Trophoblast cell (in vitro differentiated cells and primary cell): Measurements from ENCODE around the gene PCYT2.

Source experiments
- DNase-seq, 2 donors: peaks; one replicate each; pipeline ENCODE4 v3.0.0-alpha.2; 2016
- H2AFZ ChIP-seq: 2 replicates; pipeline ENCODE4 v1.6.1; 2013; ENCODE audit warnings: low read length, moderate library complexity, mild to moderate bottlenecking; ENCODE audit not compliant: insufficient read depth, poor library complexity
- H2AK5ac ChIP-seq: 2 replicates; pipeline ENCODE4 v1.6.1; 2013; ENCODE audit warnings: mild to moderate bottlenecking, low read length
- H2BK120ac ChIP-seq: 2 replicates; pipeline ENCODE4 v1.6.1; 2013; ENCODE audit warnings: low read length, mild to moderate bottlenecking, moderate library complexity; ENCODE audit not compliant: insufficient read depth, poor library complexity
- H2BK12ac ChIP-seq: 2 replicates; pipeline ENCODE4 v1.6.1; 2013; ENCODE audit warnings: mild to moderate bottlenecking, low read length, moderate library complexity
- H2BK5ac ChIP-seq: 2 replicates; pipeline ENCODE4 v1.6.1; 2013; ENCODE audit warnings: low read length, low read depth, moderate library complexity, mild to moderate bottlenecking; ENCODE audit not compliant: poor library complexity
- H3K14ac ChIP-seq: 2 replicates; pipeline ENCODE4 v1.6.1; 2013; ENCODE audit warnings: mild to moderate bottlenecking, low read length
- H3K18ac ChIP-seq: 2 replicates; pipeline ENCODE4 v1.6.1; 2013; ENCODE audit warnings: mild to moderate bottlenecking, low read length
- H3K23ac ChIP-seq: 2 replicates; pipeline ENCODE4 v1.6.1; 2013; ENCODE audit warnings: low read length
- H3K27ac ChIP-seq: 2 replicates; pipeline ENCODE4 v1.5.1; 2013; ENCODE audit warnings: low read depth, mild to moderate bottlenecking, inconsistent platforms, low read length, moderate library complexity
- H3K27me3 ChIP-seq: 2 replicates; pipeline ENCODE4 v1.6.1; 2013; ENCODE audit warnings: inconsistent platforms, mild to moderate bottlenecking, low read length, moderate library complexity; ENCODE audit not compliant: insufficient read depth
- H3K36me3 ChIP-seq, 2 experiments: 1 replicate in 1 of 2; 2 replicates in 1 of 2; pipeline ENCODE4 v1.6.1; 2013; ENCODE audit warnings: low read length in 2 of 2, mild to moderate bottlenecking in 2 of 2, moderate library complexity in 1 of 2; ENCODE audit not compliant: insufficient read depth in 2 of 2, control insufficient read depth in 1 of 2
- H3K4ac ChIP-seq: 2 replicates; pipeline ENCODE4 v1.6.1; 2013; ENCODE audit warnings: low read depth, mild to moderate bottlenecking, low read length, moderate library complexity
- H3K4me1 ChIP-seq, 2 experiments: 1 replicate in 1 of 2; 2 replicates in 1 of 2; pipeline ENCODE4 v1.6.1; 2013; ENCODE audit warnings: low read length in 2 of 2, mild to moderate bottlenecking in 2 of 2, moderate library complexity in 1 of 2; ENCODE audit not compliant: insufficient read depth in 2 of 2, control insufficient read depth in 1 of 2
- H3K4me2 ChIP-seq: 2 replicates; pipeline ENCODE4 v1.6.1; 2013; ENCODE audit warnings: inconsistent platforms, mild to moderate bottlenecking, low read length, moderate library complexity
- H3K4me3 ChIP-seq: 2 replicates; pipeline ENCODE4 v1.5.1; 2013; ENCODE audit warnings: mild to moderate bottlenecking, low read depth, low read length, inconsistent platforms
- H3K79me1 ChIP-seq: one replicate; pipeline ENCODE4 v1.6.1; 2013; ENCODE audit warnings: low read length
- H3K79me2 ChIP-seq: 2 replicates; pipeline ENCODE4 v1.6.1; 2013; ENCODE audit warnings: low read length, mild to moderate bottlenecking; ENCODE audit not compliant: control insufficient read depth, insufficient read depth, poor library complexity
- H3K9ac ChIP-seq: 2 replicates; pipeline ENCODE4 v1.6.1; 2013; ENCODE audit warnings: mild to moderate bottlenecking, low read length
- H3K9me3 ChIP-seq: 2 replicates; pipeline ENCODE4 v1.6.1; 2013; ENCODE audit warnings: low read depth, mild to moderate bottlenecking, control low read depth, inconsistent platforms, low read length; ENCODE audit not compliant: insufficient read depth
- H4K12ac ChIP-seq: 2 replicates; pipeline ENCODE4 v1.6.1; 2013; ENCODE audit warnings: low read depth, mild to moderate bottlenecking, low read length, moderate library complexity
- H4K8ac ChIP-seq: 2 replicates; pipeline ENCODE4 v1.6.1; 2013; ENCODE audit warnings: low read depth, mild to moderate bottlenecking, low read length, moderate library complexity
- H4K91ac ChIP-seq: one replicate; pipeline ENCODE4 v1.6.1; 2013; ENCODE audit warnings: low read depth, mild to moderate bottlenecking, low read length, moderate library complexity
- WGBS: extraction: QIAGEN DNeasy Blood & Tissue Kit; methylation state at CpG from one replicate; pipeline ENCODE4 v1.1.7; 2013; ENCODE audit warnings: missing lambda C conversion rate; ENCODE audit not compliant: insufficient read length, insufficient coverage; ENCODE audit errors: extremely low coverage; 5-methylcytosine and 5-hydroxymethylcytosine counted together

PCYT2 gene

GRCh38 chr17:81869221-81870130 lies 41.7 kb downstream of the PCYT2 start:
- Histone ChIP-seq H3K23ac (no peak overlapping the region), H3K18ac (peak overlapping the region; percentile 53), H3K27ac (peak overlapping the region; percentile 82), H3K14ac (peak overlapping the region; percentile 5), H3K79me2 (peaks cover 23% of the 10 kb centered on the region), H3K9ac (peak overlapping the region; percentile 99), H2BK5ac (peak overlapping the region; percentile 88), H2BK120ac (no peak overlapping the region), H4K8ac (peak overlapping the region; percentile 25), H4K91ac (no peak overlapping the region), H2BK12ac (no peak overlapping the region), H3K27me3 (no peaks in the 10 kb centered on the region), H3K4me2 (peak overlapping the region; percentile 92), H2AK5ac (no peak overlapping the region), H3K4ac (peak overlapping the region; percentile 10), H3K4me3 (peak overlapping the region; percentile 91), H3K9me3 (peaks cover 3% of the 10 kb centered on the region), H3K36me3 (peaks cover 39 to 40% of the 10 kb centered on the region in 2 experiments), H3K4me1 (peaks cover 31 to 40% of the 10 kb centered on the region in 2 experiments), H2AFZ (no peak overlapping the region), H3K79me1 (peaks cover 35% of the 10 kb centered on the region), H4K12ac (peak overlapping the region; percentile 5)
- DNase-seq: peak in 1 of 2 donors; percentile 53
- WGBS: no CpG with 5 or more reads among the region's 52 CpGs

- H3K4ac ChIP-seq: peak overlapping the region; percentile 3
- peak; percentile 58 to 72 for DNase-seq
- no peak overlapping the region for H4K91ac ChIP-seq
- peaks cover 35% of the 10 kb centered on the region for H3K79me1 ChIP-seq
- H3K18ac ChIP-seq: peak overlapping the region; percentile 31
- peak overlapping the region; percentile 92 for H3K4me2 ChIP-seq
- WGBS: no CpG with 5 or more reads among the region's 30 CpGs
- peaks cover 3% of the 10 kb centered on the region for H3K9me3 ChIP-seq
- peak overlapping the region; percentile 5 for H4K12ac ChIP-seq
- H4K8ac ChIP-seq: peak overlapping the region; percentile 25
- H3K9ac ChIP-seq: no peak overlapping the region
- peaks cover 31 to 40% of the 10 kb centered on the region in 2 experiments for H3K4me1 ChIP-seq
- no peaks in the 10 kb centered on the region for H3K27me3 ChIP-seq
- H3K23ac ChIP-seq: no peak overlapping the region
- H2BK120ac ChIP-seq: peak overlapping the region; percentile 23
- H3K36me3 ChIP-seq: peaks cover 45 to 46% of the 10 kb centered on the region in 2 experiments
- peak overlapping the region; percentile 8 for H2AK5ac ChIP-seq
- H3K79me2 ChIP-seq: peaks cover 23% of the 10 kb centered on the region
- no peak overlapping the region for H2BK12ac ChIP-seq
- no peak overlapping the region for H2AFZ ChIP-seq
- peak overlapping the region; percentile 5 for H3K14ac ChIP-seq
- peak overlapping the region; percentile 82 for H3K27ac ChIP-seq
- no peak overlapping the region for H3K4me3 ChIP-seq
- peak overlapping the region; percentile 35 for H2BK5ac ChIP-seq
Measured at GRCh38 chr17:81868674-81869220, 42.5 kb downstream of the PCYT2 start.

DNA sequence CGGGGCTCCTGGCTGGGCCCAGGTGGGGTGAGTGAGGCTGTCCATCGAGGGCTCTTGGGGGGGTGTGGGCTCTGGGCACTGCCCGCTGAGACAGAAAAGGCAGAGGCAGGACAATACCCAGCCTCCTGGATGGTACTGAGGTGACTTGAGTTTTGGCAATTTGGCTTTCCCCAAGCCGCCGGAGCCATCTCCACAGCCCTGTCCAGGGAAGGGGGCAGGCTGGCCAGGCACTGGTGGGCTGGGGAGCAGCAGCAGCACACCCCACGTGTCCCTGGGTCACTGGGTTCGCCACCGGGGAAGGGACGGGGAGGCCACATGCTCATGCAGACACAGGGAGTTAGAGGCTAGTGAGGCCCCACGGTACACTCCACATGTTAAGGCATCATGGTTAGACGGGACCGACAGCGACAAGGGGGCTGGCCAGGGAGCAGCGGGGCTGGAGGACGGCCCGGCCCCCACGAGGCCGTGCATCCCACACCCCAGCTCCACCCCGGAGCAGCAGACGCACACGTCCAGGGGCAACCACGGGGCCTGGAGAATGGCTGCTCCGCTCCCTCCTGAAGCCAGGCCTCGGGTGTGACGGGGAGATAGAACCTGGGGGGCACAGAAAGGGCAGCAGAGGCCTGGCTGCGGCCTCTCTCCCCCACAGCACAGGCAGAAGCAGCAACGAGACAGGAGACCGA lies 43.1 kb downstream of the PCYT2 start:
- Histone ChIP-seq H3K4me3 (no peak overlapping the region), H3K4me1 (peaks cover 31 to 40% of the 10 kb centered on the region in 2 experiments), H3K23ac (no peak overlapping the region), H3K9ac (peak overlapping the region; percentile 2), H4K91ac (peak overlapping the region; percentile 58), H4K12ac (peak overlapping the region; percentile 71), H3K4me2 (peak overlapping the region; percentile 9), H4K8ac (peak overlapping the region; percentile 49), H3K18ac (peak overlapping the region; percentile 83), H2AFZ (no peak overlapping the region), H3K79me1 (peaks cover 35% of the 10 kb centered on the region), H2BK5ac (peak overlapping the region; percentile 15), H3K27ac (peak overlapping the region; percentile 82), H3K36me3 (peaks cover 50 to 51% of the 10 kb centered on the region in 2 experiments), H2BK120ac (peak overlapping the region; percentile 62), H3K27me3 (no peaks in the 10 kb centered on the region), H3K79me2 (peaks cover 23% of the 10 kb centered on the region), H2BK12ac (peak overlapping the region; percentile 61), H2AK5ac (peak overlapping the region; percentile 95), H3K4ac (peak overlapping the region; percentile 52), H3K9me3 (peaks cover 3% of the 10 kb centered on the region), H3K14ac (peak overlapping the region; percentile 67)
- no CpG with 5 or more reads among the region's 28 CpGs for WGBS
- no peak for DNase-seq
